DOHH2 (cell line): ENCODE data around the gene C8A.

Experiments
- H3F3A ChIP-seq: fragments of 200-600 bp; sonication (generic), shearing (Covaris generic); 2 replicates; pipeline ENCODE4 v1.6.0; 2016; ENCODE audit warnings: antibody characterized with exemption, mild to moderate bottlenecking; ENCODE audit not compliant: control insufficient read depth, insufficient read depth
- H3K27ac ChIP-seq: fragments of 200-600 bp; sonication (generic); 2 replicates; pipeline ENCODE4 v1.5.1; 2014; ENCODE audit warnings: low read depth, mild to moderate bottlenecking, low read length, moderate library complexity
- H3K27me3 ChIP-seq: fragments of 200-600 bp; sonication (generic); 2 replicates; pipeline ENCODE4 v1.6.1; 2014; ENCODE audit warnings: mild to moderate bottlenecking, low read length, mixed read lengths; ENCODE audit not compliant: control insufficient read depth
- H3K36me3 ChIP-seq: fragments of 200-600 bp; sonication (generic); 2 replicates; pipeline ENCODE4 v1.6.1; 2014; ENCODE audit warnings: mild to moderate bottlenecking, low read length, moderate library complexity, mixed read lengths; ENCODE audit not compliant: control insufficient read depth
- H3K4me1 ChIP-seq: fragments of 200-600 bp; sonication (generic); 2 replicates; pipeline ENCODE4 v1.6.1; 2014; ENCODE audit warnings: mild to moderate bottlenecking, low read length, mixed read lengths; ENCODE audit not compliant: control insufficient read depth
- H3K4me2 ChIP-seq: fragments of 200-600 bp; sonication (generic); 2 replicates; pipeline ENCODE4 v1.6.0; 2014; ENCODE audit warnings: mild to moderate bottlenecking, low read length, moderate library complexity
- H3K4me3 ChIP-seq: fragments of 200-600 bp; sonication (generic); 2 replicates; pipeline ENCODE4 v1.5.1; 2014; ENCODE audit warnings: mild to moderate bottlenecking, low read length, mixed read lengths
- H3K79me2 ChIP-seq: fragments of 200-600 bp; sonication (generic); 2 replicates; pipeline ENCODE4 v1.6.1; 2014; ENCODE audit warnings: mild to moderate bottlenecking, low read length, mixed read lengths; ENCODE audit not compliant: control insufficient read depth
- H3K9me2 ChIP-seq: fragments of 200-600 bp; sonication (generic); replicated peaks from 2 replicates; pipeline ENCODE4 v1.6.1; 2014; ENCODE audit warnings: mild to moderate bottlenecking, low read length, mixed read lengths; ENCODE audit not compliant: control insufficient read depth
- H3K9me3 ChIP-seq: fragments of 200-600 bp; sonication (generic); 2 replicates; pipeline ENCODE4 v1.6.1; 2014; ENCODE audit warnings: antibody characterized with exemption, low read length, mixed read lengths; ENCODE audit not compliant: control insufficient read depth, insufficient read depth
- H4K20me1 ChIP-seq: fragments of 200-600 bp; sonication (generic); 2 replicates; pipeline ENCODE4 v1.6.0; 2014; ENCODE audit warnings: low read depth, mild to moderate bottlenecking, antibody characterized with exemption, low read length, moderate library complexity; ENCODE audit not compliant: control insufficient read depth, insufficient read depth
- CTCF ChIP-seq: fragments of 200-600 bp; sonication (generic); IDR thresholded peaks from one replicate; pipeline ENCODE4 v1.5.1; 2014; ENCODE audit warnings: antibody characterized with exemption, mild to moderate bottlenecking, low read depth, low read length; ENCODE audit not compliant: poor library complexity, severe bottlenecking
- EZH2phosphoT487 ChIP-seq: fragments of 200-600 bp; sonication (generic); IDR thresholded peaks from 2 replicates; pipeline ENCODE4 v1.6.1; 2017; ENCODE audit warnings: borderline replicate concordance, mild to moderate bottlenecking, antibody characterized with exemption, low read length, moderate library complexity, mixed read lengths

Gene C8A

GRCh38 chr1:56904663-56905397 is 50.2 kb downstream of the C8A start:
- H3K36me3 ChIP-seq = no peaks in the 10 kb centered on the region
- no peak overlapping the region for H3K4me3 ChIP-seq
- H3K9me3 ChIP-seq = no peaks in the 10 kb centered on the region
- no peaks in the 10 kb centered on the region for H3K27me3 ChIP-seq
- TF ChIP-seq CTCF (no peak), EZH2phosphoT487 (no peak)
- H3K9me2 ChIP-seq = no peaks in the 10 kb centered on the region
- H3K4me1 ChIP-seq = no peaks in the 10 kb centered on the region
- no peaks in the 10 kb centered on the region for H3F3A ChIP-seq
- H4K20me1 ChIP-seq = no peaks in the 10 kb centered on the region
- no peak overlapping the region for H3K4me2 ChIP-seq
- H3K27ac ChIP-seq = no peak overlapping the region
- no peaks in the 10 kb centered on the region for H3K79me2 ChIP-seq

GRCh38 chr1:56905667-56906066 is 51.1 kb downstream of the C8A start:
- H3K4me2 ChIP-seq = no peak overlapping the region
- H3K79me2 ChIP-seq = no peaks in the 10 kb centered on the region
- TF ChIP-seq EZH2phosphoT487 = no peak
- no peaks in the 10 kb centered on the region for H3K9me2 ChIP-seq
- H3K4me3 ChIP-seq = no peak overlapping the region
- no peaks in the 10 kb centered on the region for H3K27me3 ChIP-seq
- H3F3A ChIP-seq = no peaks in the 10 kb centered on the region
- H3K4me1 ChIP-seq = no peaks in the 10 kb centered on the region
- no peaks in the 10 kb centered on the region for H4K20me1 ChIP-seq
- H3K27ac ChIP-seq = no peak overlapping the region
- H3K9me3 ChIP-seq = no peaks in the 10 kb centered on the region
- no peaks in the 10 kb centered on the region for H3K36me3 ChIP-seq

- Histone ChIP-seq H3K27me3 (no peaks in the 10 kb centered on the region), H3K4me2 (no peak overlapping the region), H4K20me1 (no peaks in the 10 kb centered on the region), H3K9me3 (no peaks in the 10 kb centered on the region), H3K4me1 (no peaks in the 10 kb centered on the region), H3F3A (no peaks in the 10 kb centered on the region), H3K36me3 (no peaks in the 10 kb centered on the region), H3K9me2 (no peaks in the 10 kb centered on the region), H3K4me3 (no peak overlapping the region), H3K27ac (no peak overlapping the region), H3K79me2 (no peaks in the 10 kb centered on the region)
- TF ChIP-seq CTCF = no peak
- no peak for TF ChIP-seq EZH2phosphoT487
Observed at GRCh38 chr1:56908619-56909221, 54.1 kb downstream of the C8A start.

- H3K9me2 ChIP-seq = no peaks in the 10 kb centered on the region
- H3F3A ChIP-seq = no peaks in the 10 kb centered on the region
- H3K4me2 ChIP-seq = no peak overlapping the region
- H3K9me3 ChIP-seq = no peaks in the 10 kb centered on the region
- H3K27ac ChIP-seq = no peak overlapping the region
- no peaks in the 10 kb centered on the region for H3K79me2 ChIP-seq
- H3K36me3 ChIP-seq = no peaks in the 10 kb centered on the region
- H3K4me3 ChIP-seq = no peak overlapping the region
- no peaks in the 10 kb centered on the region for H3K4me1 ChIP-seq
- H4K20me1 ChIP-seq = no peaks in the 10 kb centered on the region
- TF ChIP-seq EZH2phosphoT487 (no peak), CTCF (no peak)
- H3K27me3 ChIP-seq = no peaks in the 10 kb centered on the region
Observed at GRCh38 chr1:56910441-56910985, 55.9 kb downstream of the C8A start.
